GM21576 (cell line): Measurements from ENCODE around the gene UGGT2.
"Not testable (repeated sequence)": the region's sequence is repeated elsewhere in the genome, so short reads cannot be mapped to it uniquely, and the experiment has no call there.

Source experiments
- ATAC-seq: cut with Tn5 transposase; IDR thresholded peaks from one replicate; pipeline ENCODE4 v1.9.1; 2021; ENCODE audit warnings: mild to moderate bottlenecking, moderate library complexity; ENCODE audit not compliant: unreplicated experiment

UGGT2 gene

GRCh38 chr13:95805921-95806320 is 247.3 kb downstream of the UGGT2 start:
- ATAC-seq, result no peak

DNA sequence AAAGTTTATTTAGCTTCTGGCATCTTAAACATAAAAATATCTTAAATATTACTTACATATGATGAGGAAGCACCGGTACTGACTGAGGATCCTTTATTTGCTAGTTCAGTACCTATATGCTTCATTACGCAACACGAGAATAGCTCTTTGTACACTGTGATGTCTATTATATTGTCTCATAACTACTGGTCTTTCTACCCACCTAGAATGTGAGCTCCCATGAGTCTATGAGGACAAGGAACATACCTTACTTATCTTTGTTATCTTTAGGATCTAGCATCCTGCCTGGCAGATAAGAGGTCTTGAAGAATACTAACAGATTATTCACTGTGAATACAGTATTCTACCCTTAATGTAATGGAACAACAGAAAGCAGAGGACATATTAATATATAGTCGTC is 251.4 kb downstream of the UGGT2 start:
- no peak for ATAC-seq

GRCh38 chr13:95800436-95800835 is 252.8 kb downstream of the UGGT2 start:
- no peak for ATAC-seq

DNA sequence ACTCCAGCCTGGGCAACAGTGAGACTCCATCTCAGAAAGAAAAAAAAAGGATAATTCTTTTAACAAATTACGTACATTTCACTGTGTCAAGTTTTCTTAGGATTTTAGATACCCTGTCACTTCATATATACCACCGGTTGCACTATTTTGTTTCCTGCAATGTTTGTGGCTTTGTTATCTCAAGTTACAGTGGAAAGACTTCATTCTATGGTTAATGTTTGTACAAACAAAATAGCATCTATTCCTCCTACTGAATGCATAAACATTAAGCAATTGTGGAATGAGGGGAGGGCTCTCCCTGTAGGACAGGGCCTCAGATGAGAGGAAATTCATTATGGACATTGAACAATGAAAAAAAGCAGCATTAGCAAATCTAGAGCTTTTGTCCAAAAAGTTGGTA is 256.2 kb downstream of the UGGT2 start:
- no peak for ATAC-seq

DNA sequence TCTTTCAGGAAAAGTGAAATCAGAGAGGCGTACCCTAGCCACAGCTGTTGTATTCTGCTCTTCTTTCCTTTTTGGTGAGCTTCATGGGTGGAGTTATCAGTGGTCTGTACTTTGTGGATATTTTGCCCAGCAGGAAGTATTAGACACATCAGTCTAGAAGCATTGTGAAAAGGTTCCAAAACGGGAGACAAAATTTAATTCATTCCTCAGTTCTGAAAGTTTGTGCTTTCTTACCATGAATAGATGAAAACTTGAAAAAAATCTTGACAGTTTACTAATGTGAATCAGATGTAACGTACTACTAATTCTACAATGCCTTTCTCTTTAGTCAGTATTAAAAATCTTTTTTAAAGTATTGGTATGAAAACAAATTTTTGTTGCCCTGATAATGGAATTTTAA is 259.4 kb downstream of the UGGT2 start:
- ATAC-seq, result no peak

DNA sequence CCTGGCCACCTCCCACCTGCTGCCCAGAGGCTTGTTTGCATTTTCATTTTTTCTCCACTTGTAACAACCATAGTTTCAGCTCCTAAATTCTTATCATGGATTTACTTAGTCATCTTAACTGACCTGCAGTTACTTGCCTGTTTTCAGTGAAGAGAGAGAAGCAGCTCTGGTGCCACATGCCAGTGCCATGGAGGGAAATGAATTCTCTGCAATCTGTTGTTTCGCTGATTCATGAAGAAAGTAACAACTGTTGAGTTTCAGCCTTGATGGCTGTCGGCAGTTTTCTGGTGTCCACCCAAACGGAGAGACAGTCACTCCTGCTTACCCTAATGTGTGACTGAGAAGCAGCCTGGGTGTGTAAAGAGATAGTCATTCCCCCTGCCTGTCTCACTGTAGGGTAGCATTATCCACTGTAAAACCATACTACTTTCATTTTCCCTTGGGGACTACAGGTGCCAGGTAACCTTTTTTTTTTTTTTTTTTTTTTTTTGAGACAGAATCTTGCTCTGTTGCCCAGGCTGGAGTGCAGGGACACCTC is 260.1 kb downstream of the UGGT2 start:
- ATAC-seq, result no peak

GRCh38 chr13:95791084-95791722 is 262.0 kb downstream of the UGGT2 start:
- no peak for ATAC-seq

- ATAC-seq, result not testable (repeated sequence)
Measured at GRCh38 chr13:95789315-95789714, 263.9 kb downstream of the UGGT2 start.

DNA sequence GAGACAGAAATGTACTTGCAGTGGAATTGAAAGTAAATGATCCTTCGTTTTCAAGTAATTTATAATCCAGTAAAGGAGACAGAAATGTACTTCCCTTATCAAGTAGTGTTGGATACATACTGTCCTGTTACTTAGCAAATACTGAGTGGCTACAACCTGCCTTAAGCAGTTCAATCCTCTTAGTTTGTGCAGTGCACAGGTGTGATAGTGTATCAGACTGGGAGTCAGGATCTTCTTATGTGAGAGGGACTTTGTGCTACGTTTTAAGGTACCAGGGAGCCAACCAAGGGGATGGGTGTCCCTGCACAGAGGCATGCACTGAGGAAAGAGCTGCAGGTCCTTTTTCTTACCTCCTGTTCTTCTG is 265.1 kb downstream of the UGGT2 start:
- ATAC-seq, result no peak

GRCh38 chr13:95787356-95788099 is 265.7 kb downstream of the UGGT2 start:
- ATAC-seq, result no peak

GRCh38 chr13:95784900-95785290 is 268.3 kb downstream of the UGGT2 start:
- ATAC-seq, result no peak

DNA sequence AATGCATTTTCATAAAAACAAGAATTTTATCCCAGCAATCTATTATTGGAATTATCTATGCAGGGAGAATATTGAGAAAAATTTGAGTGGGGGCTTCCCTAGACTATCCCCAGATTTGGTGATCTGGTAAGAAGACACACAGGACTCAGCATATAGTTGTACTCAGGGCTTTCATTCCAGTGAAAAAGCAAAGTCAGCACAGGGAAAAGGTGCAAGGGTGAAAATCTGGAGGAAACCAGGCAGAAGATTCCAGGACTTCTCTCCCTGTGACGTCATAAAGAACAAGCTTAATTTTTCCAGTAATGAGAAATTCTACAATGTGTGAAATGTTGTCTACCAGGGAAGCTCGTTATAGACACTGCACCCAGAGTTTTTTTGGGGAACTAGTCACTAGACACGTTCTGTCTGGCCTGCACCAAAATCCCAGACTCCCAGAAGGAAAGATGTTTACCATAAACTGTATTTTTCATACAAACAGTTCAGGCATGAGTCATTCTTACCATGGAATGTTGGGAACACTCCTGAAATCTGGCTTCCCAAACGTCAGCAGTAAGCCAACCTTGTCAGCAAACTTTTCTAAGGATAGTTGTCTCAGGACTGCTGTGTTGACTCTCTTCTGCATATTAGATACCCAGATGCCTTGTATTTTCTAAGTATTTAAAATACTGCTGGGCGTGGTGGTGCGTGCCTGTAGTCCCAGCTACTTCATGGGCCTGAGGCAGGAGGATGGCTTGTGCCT is 268.9 kb downstream of the UGGT2 start:
- no peak for ATAC-seq

GRCh38 chr13:95783747-95784146 is 269.5 kb downstream of the UGGT2 start:
- no peak for ATAC-seq

DNA sequence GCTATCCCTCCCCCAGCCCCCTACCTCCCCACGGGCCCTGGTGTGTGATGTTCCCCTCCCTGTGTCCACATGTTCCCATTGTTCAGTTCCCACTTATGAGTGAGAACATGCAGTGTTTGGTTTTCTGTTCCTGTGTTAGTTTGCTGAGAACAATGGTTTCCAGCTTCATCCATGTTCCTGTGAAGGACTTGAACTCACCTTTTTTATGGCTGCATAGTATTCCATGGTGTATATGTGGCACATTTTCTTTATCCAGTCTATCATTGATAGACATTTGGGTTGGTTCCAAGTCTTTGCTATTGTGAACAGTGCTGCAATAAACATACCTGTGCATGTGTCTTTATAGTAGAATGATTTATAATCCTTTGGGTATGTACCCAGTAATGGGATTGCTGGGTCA is 271.3 kb downstream of the UGGT2 start:
- ATAC-seq, result not testable (repeated sequence)

GRCh38 chr13:95781016-95781415 is 272.2 kb downstream of the UGGT2 start:
- no peak for ATAC-seq

GRCh38 chr13:95779522-95779921 is 273.7 kb downstream of the UGGT2 start:
- no peak for ATAC-seq

- no peak for ATAC-seq
Measured at GRCh38 chr13:95771905-95772304, 281.3 kb downstream of the UGGT2 start.

DNA sequence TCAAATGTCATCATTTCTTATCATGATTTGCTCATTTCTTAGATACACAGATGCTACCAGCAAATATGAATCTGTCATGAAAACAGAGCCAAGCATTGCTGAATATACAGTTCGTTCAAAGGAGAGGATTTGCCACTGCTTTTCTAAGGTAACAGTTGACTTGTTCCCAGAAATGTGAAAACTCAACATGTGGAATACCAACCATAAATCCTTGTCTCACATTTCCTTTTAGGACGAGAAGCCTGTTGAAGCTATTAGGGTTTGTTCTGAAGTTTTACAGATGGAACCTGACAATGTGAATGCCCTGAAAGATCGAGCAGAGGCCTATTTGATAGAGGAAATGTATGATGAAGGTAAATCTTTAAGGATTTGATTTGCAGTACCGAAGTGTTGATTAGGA is 289.6 kb downstream of the UGGT2 start:
- ATAC-seq, result no peak

DNA sequence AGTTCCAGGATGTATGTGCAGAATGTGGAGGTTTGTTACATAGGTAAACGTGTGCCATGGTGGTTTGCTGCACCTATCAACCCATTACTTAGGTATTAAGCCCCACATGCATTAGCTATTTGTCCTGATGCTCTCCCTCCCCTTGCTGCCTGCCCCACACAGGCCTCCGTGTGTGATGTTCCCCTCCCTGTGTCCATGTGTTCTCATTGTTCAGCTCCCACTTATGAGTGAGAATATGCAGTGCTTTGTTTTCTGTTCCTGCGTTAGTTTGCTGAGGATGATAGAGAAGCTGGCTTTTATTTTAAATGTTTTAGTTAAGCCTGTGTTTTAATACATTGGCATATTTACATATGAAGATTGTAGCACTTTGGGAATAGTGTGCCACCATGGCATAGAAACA is 290.6 kb downstream of the UGGT2 start:
- ATAC-seq, result not testable (repeated sequence)

GRCh38 chr13:95756072-95756471 is 297.1 kb downstream of the UGGT2 start:
- ATAC-seq, result no peak

- ATAC-seq, result no peak
Measured at GRCh38 chr13:95754069-95754468, 299.1 kb downstream of the UGGT2 start.

DNA sequence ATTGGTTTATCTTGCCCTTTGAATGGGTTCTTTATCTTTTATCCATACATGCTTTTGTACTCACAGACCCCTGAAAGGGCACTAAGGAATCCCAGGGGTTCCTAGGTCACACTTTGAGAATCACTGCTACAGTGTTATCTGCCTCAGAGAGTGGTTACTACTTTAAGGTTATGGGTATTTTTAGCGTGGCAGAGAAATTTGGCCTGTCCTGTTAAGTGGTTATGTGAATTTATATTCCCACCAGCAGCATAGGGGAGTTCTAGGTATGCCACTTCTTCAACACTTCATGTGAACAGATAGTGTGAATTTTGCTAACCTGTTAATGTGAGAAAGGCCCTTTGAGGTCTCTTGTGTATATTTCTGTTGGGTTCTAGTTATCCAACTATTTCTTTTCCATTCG is 300.5 kb downstream of the UGGT2 start:
- ATAC-seq, result no peak
